Cardiac fibroblast (primary cell): ENCODE measurements around the gene DYRK1B.

ENCODE experiments used
- DNase-seq, 2 donors: peaks; one replicate each; pipeline versions ENCODE4 v3.0.0 to v3.0.0-alpha.2; 2010; ENCODE audit warnings: low read depth in 2 of 2
- H3K4me3 ChIP-seq, 2 donors: replicated peaks in 1 of 2; 1 replicate in 1 of 2; 2 replicates in 1 of 2; pipeline ENCODE4 v1.5.1; 2011; ENCODE audit warnings: low read depth in 2 of 2, low read length in 2 of 2, mild to moderate bottlenecking in 2 of 2, moderate library complexity in 1 of 2
- TF ChIP-seq, protein P1 (sequence below): IDR thresholded peaks from one replicate; pipeline ENCODE4 v1.5.1; 2011; ENCODE audit warnings: low read depth, mild to moderate bottlenecking, low read length, inconsistent platforms

DYRK1B gene

DNA sequence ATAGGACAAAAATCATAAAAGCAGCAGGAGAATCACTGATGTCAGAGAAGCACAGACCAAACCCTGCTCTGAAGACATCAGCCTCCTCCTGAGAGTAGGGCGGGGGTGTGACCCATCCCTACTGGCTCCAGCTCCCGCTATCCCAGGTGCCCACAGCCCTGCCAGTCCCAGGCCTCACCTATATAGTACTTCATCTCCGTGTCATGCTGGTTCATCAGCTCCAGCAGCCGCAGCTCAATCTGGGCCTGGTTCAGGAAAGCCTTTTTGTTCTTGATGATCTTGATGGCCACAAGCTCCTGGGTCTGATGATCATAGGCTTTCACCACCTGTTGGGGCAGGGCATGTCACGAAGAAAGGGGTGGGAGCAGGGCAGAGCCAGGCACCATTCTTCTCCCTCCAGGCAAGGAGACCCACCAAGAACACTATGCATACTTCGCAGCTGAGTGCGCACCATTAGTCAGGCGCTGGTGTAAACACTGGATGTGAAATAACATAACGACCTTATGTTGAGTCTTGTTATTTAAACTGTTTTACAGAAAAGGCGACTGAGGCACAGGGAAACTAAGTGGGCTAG is 4.2 kb downstream of the DYRK1B start:
- no peak overlapping the region for H3K4me3 ChIP-seq
- TF ChIP-seq, protein P1, sequence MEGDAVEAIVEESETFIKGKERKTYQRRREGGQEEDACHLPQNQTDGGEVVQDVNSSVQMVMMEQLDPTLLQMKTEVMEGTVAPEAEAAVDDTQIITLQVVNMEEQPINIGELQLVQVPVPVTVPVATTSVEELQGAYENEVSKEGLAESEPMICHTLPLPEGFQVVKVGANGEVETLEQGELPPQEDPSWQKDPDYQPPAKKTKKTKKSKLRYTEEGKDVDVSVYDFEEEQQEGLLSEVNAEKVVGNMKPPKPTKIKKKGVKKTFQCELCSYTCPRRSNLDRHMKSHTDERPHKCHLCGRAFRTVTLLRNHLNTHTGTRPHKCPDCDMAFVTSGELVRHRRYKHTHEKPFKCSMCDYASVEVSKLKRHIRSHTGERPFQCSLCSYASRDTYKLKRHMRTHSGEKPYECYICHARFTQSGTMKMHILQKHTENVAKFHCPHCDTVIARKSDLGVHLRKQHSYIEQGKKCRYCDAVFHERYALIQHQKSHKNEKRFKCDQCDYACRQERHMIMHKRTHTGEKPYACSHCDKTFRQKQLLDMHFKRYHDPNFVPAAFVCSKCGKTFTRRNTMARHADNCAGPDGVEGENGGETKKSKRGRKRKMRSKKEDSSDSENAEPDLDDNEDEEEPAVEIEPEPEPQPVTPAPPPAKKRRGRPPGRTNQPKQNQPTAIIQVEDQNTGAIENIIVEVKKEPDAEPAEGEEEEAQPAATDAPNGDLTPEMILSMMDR, result no peak
- no peak for DNase-seq

DNA sequence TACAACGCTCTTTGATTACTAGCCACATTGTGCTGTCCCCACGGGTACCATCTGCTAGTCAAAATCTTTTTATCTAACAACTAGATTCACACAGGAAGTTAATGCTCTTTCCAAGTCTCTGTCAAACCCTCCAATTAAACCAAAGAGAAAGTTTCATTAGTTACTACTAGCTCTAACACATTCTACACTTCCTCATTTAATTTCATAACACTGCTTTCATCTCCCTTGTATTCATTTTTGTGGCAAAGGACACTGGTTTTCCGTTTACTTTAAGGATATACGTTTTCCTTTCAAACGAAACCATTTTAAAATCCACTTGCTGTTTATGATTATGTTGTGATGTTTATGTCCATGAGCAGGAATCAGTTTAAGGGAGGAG is 5.3 kb downstream of the DYRK1B start:
- DNase-seq, result no peak
- H3K4me3 ChIP-seq, result no peak overlapping the region

GRCh38 chr19:39828015-39828653 is 5.8 kb downstream of the DYRK1B start:
- no peak overlapping the region for H3K4me3 ChIP-seq
- no peak for DNase-seq
- TF ChIP-seq, protein P1, result no peak

More for the DNA sequence above, 5.3 kb downstream of the DYRK1B start:
- TF ChIP-seq, protein P1, result no peak

GRCh38 chr19:39827216-39827615 is 6.7 kb downstream of the DYRK1B start:
- no peak for DNase-seq
- no peak overlapping the region for H3K4me3 ChIP-seq
- TF ChIP-seq, protein P1, result no peak

DNA sequence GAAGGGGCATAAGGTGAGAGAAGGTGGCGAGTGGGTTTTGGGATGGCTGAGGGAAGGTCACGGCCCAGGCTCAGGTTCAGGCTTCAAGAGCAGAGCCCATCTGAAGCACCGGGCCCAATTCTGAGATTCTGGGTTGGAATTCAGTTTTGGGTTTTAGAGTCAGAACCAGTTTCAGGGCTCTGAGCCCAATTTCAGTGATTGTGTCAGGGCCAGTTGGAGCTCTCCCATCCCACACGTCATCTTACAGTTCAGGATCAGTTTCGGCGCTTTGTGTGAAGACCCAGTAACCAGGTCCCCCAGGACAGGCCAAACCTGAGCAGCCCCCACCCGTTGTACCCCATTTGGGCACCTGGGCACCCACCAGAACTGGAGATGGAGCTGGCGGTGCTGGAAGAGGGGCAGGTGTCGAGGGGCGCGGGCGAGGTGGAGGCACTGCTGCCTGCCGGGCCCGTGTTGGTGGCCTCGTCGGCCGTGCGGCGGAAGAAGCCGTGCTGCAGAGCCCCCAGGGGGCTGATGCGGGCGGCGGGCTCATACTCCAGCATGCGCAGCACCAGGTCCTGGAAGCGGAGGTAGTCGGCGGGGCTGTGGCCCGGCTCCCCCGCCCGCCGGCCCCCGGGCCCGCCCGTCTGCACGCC is 7.5 kb downstream of the DYRK1B start:
- no peak overlapping the region for H3K4me3 ChIP-seq
- TF ChIP-seq, protein P1, result no peak
- no peak for DNase-seq

DNA sequence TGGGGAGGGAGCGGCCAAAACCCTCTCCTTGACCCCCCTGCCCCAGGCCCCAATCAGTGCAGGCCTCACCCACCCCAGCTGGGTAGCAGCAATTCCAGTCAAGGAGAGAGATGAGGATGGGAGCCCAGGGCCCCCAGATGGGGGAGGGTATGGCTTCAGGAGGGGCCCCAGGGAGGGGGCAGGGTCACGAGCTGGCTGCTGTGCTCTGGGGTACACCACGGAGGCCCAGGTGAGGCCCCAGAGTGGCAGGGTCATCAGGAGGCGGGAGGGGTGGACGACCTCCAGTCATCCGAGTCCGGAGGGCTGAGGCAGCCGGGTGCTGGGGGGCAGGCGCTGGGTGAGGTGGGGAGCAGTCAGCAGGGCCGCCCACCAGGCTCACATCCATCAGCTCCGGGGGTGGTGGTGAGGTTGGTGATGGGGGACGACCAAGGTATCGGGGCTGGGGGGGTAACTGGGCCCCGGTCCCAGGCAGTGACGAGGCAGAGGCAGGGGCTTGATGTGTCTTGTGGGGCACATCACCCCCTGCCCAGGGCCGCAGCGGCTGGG is 8.4 kb downstream of the DYRK1B start:
- DNase-seq, result no peak
- TF ChIP-seq, protein P1, result no peak
- no peak overlapping the region for H3K4me3 ChIP-seq
